AG09319 (cell line): ENCODE results near the gene DRC3.

Source experiments
- DNase-seq: peaks from one replicate; pipeline ENCODE4 v3.0.0-alpha.2; 2010; ENCODE audit warnings: low read depth; ENCODE audit errors: extremely low read depth
- TF ChIP-seq, protein P1 (sequence below): IDR thresholded peaks from 2 replicates; pipeline ENCODE4 v1.5.1; 2011; ENCODE audit warnings: low read depth, mild to moderate bottlenecking, inconsistent platforms, low read length, moderate library complexity

DRC3 gene

DNA sequence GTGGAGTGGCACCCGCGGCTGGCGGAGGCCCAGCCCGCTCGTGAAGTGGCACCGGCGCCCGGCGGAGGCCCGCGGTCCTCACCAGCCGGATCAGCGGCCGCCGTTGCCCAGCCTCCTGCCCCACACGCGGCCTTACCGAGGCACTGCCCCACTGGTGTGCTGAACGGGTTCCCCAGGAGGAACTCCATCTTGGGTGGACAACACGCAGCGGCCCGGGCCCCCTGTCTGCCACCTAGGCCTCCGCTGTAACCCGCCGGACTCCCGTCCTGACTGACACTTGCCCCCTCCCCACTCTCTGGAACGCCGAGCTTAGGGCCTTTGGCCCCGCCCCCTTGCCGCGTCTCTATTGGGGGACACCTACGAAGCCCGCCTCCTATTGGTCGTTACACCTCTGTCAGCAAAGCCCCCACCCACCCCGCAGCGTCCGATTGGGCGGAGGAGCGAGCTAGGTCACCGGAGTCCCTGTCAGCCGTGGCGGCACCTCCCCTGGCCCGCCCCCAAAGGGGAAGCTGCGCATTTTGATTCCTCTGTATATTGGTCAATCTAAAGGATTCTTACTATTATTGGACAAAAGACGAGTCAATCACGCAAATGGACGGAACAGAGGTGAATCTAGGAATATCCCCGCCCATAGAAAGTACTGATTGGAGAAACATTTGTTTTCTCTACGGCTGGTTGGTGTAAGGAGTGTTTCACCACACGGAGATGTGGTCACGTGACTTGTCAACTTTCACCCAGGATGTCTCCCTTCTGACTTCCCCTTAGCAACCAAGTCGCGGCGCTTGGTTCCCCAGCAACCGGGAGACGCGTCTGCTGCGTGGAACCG, at the start of gene DRC3, which contains the start of gene TOM1L2:
Gene DRC3, plus strand, starts transcription at position 737 of the 826 bp plus-strand sequence. CDS start 4,737 bp downstream, outside the sequence.
Gene TOM1L2, minus strand, starts transcription at position 275 of the 826 bp plus-strand sequence. Its CDS starts 87 bp downstream, at position 188.
- TF ChIP-seq, protein P1, sequence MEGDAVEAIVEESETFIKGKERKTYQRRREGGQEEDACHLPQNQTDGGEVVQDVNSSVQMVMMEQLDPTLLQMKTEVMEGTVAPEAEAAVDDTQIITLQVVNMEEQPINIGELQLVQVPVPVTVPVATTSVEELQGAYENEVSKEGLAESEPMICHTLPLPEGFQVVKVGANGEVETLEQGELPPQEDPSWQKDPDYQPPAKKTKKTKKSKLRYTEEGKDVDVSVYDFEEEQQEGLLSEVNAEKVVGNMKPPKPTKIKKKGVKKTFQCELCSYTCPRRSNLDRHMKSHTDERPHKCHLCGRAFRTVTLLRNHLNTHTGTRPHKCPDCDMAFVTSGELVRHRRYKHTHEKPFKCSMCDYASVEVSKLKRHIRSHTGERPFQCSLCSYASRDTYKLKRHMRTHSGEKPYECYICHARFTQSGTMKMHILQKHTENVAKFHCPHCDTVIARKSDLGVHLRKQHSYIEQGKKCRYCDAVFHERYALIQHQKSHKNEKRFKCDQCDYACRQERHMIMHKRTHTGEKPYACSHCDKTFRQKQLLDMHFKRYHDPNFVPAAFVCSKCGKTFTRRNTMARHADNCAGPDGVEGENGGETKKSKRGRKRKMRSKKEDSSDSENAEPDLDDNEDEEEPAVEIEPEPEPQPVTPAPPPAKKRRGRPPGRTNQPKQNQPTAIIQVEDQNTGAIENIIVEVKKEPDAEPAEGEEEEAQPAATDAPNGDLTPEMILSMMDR, result no peak

GRCh38 chr17:17924131-17924856, 48.4 kb upstream of the DRC3 start:
- no peak for DNase-seq
- TF ChIP-seq, protein P1, result no peak

More for the DNA sequence above, at the start of gene DRC3, which contains the start of gene TOM1L2:
- DNase-seq, result peak; percentile 100

DNA sequence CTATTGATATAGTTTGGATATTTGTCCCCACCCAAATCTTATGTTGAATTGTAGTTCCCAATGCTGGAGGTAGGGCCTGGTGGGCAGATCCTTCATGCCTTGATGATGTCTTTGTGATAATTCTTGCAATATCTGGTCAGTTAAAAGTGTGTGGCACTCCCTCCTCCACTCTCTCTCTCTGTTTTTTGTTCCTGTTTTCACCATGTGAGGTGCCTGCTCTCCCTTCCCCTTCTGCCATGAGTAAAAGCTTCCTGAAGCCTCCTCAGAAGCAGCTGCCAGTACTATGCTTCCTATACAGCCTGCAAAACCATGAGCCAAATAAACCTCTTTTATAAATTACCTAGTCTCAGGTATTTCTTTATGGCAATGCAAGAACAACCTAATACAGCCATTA, 47.8 kb upstream of the DRC3 start:
- TF ChIP-seq, protein P1, result no peak
- no peak for DNase-seq

- TF ChIP-seq, protein P1, result no peak
- DNase-seq, result no peak
Measured at GRCh38 chr17:17926036-17926435, 46.6 kb upstream of the DRC3 start.

- no peak for DNase-seq
- TF ChIP-seq, protein P1, result no peak
Measured at GRCh38 chr17:17926840-17927449, 45.7 kb upstream of the DRC3 start.

- TF ChIP-seq, protein P1, result no peak
- no peak for DNase-seq
Measured at GRCh38 chr17:17928398-17929287, 44.0 kb upstream of the DRC3 start.
